ENCODE results near the gene STK39.

DNA sequence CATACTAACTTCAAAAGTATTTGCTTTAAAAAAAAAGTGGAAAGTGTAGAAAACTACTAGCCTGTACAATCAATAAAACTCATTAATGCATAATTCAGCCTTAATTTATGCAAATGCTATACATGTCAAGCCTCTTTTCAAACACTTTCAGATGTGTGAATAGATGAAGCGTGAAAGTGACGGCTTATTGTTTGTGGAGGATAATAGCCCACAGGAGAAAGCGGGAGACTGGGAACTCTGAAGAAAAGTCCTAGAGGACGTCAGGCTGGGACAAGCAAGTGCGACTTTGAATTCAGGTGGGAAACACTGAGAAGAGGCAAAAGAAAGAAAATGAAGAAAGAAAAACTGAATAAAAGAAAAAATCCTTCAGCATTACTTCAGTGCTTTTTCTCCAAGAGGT, 108.5 kb downstream of the STK39 start:
- TF ChIP-seq, protein P1, sequence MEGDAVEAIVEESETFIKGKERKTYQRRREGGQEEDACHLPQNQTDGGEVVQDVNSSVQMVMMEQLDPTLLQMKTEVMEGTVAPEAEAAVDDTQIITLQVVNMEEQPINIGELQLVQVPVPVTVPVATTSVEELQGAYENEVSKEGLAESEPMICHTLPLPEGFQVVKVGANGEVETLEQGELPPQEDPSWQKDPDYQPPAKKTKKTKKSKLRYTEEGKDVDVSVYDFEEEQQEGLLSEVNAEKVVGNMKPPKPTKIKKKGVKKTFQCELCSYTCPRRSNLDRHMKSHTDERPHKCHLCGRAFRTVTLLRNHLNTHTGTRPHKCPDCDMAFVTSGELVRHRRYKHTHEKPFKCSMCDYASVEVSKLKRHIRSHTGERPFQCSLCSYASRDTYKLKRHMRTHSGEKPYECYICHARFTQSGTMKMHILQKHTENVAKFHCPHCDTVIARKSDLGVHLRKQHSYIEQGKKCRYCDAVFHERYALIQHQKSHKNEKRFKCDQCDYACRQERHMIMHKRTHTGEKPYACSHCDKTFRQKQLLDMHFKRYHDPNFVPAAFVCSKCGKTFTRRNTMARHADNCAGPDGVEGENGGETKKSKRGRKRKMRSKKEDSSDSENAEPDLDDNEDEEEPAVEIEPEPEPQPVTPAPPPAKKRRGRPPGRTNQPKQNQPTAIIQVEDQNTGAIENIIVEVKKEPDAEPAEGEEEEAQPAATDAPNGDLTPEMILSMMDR (IDR thresholded peaks at IDR 0.05), result no peak
- no peak for TF ChIP-seq POLR2AphosphoS5 (IDR thresholded peaks at IDR 0.05)
- TF ChIP-seq POLR2A (IDR thresholded peaks at IDR 0.05), result no peak
